Endothelial cell of umbilical vein (primary cell): Measurements from ENCODE around the gene UBR3.

Experiments used
- POLR2A ChIP-seq: IDR thresholded peaks from 2 replicates; pipeline ENCODE4 v1.6.1; 2012; ENCODE audit warnings: low read depth, mild to moderate bottlenecking, control low read depth, low read length
- TF ChIP-seq, protein P1 (sequence below), 2 donors: IDR thresholded peaks; 1 replicate in 1 of 2; 2 replicates in 1 of 2; pipeline ENCODE4 v1.5.1; 2011; ENCODE audit warnings: low read length in 2 of 2, mild to moderate bottlenecking in 2 of 2, moderate library complexity in 2 of 2, control low read depth in 1 of 2, inconsistent platforms in 1 of 2, low read depth in 1 of 2; ENCODE audit not compliant: insufficient read depth in 1 of 2; ENCODE audit errors: extremely low read depth in 1 of 2

DNA sequence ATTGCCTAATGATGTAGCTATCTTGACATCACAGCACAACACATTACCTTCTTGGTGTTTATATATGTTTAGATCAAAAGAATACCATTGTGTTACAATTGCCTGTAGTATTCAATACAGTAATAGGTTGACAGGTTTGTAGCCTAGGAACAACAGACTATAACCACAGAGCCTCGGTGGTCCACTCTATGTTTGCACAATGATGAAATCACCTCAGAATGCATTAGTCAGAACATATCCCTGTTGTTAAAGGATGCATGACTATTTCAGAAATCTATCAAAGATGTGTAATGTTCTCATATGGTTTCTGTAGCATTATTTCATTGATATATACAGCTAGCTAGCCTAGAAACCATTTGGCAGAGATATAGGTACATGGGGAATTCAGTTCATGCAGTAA, 11.4 kb upstream of the UBR3 start:
- TF ChIP-seq, protein P1, sequence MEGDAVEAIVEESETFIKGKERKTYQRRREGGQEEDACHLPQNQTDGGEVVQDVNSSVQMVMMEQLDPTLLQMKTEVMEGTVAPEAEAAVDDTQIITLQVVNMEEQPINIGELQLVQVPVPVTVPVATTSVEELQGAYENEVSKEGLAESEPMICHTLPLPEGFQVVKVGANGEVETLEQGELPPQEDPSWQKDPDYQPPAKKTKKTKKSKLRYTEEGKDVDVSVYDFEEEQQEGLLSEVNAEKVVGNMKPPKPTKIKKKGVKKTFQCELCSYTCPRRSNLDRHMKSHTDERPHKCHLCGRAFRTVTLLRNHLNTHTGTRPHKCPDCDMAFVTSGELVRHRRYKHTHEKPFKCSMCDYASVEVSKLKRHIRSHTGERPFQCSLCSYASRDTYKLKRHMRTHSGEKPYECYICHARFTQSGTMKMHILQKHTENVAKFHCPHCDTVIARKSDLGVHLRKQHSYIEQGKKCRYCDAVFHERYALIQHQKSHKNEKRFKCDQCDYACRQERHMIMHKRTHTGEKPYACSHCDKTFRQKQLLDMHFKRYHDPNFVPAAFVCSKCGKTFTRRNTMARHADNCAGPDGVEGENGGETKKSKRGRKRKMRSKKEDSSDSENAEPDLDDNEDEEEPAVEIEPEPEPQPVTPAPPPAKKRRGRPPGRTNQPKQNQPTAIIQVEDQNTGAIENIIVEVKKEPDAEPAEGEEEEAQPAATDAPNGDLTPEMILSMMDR (IDR thresholded peaks at IDR 0.05; ENCODE audit: extremely low read depth in 1 of 2, insufficient read depth in 1 of 2, low read depth in 1 of 2, low read length in 2 of 2) = no peak
- TF ChIP-seq POLR2A = no peak
